Astrocyte (in vitro differentiated cells and primary cell): ENCODE results near the gene LSM12.

Experiments used
- CTCF ChIP-seq: IDR thresholded peaks from 2 replicates; pipeline ENCODE4 v1.5.1; 2011; ENCODE audit warnings: low read depth, mild to moderate bottlenecking, inconsistent platforms, low read length, moderate library complexity; ENCODE audit not compliant: insufficient read depth
- EZH2 ChIP-seq: IDR thresholded peaks from 2 replicates; pipeline ENCODE4 v1.6.1; 2012; ENCODE audit warnings: mild to moderate bottlenecking, low read length, inconsistent platforms; ENCODE audit not compliant: insufficient read depth

- no peak for TF ChIP-seq CTCF
- TF ChIP-seq EZH2 = no peak
Measured at GRCh38 chr17:44030482-44030881, 36.0 kb downstream of the LSM12 start.
